Caco-2 (cell line): Measurements from ENCODE around the gene UNC5B. TPM values are rescaled to one million over a fixed set of nuclear protein-coding genes. Genes with fewer than 3 reads are reported as not detected.

Source experiments
- BruUV-seq: library from RNA; stranded (reverse); fragments of 400-500 nt; replicated peaks from 2 replicates; lab custom pipeline; 2021; lab: Mats Ljungman, UMichigan
- CTCF ChIA-PET: fragments of 300-600 bp; sonication (Branson Sonifier 250); formaldehyde crosslinking; loops from one replicate; lab custom pipeline; 2022; ENCODE audit warnings: antibody characterized with exemption; lab: Charles Lee
- POLR2A ChIA-PET: fragments of 300-600 bp; sonication (Branson Sonifier 250); formaldehyde crosslinking; loops from one replicate; lab custom pipeline; 2022; ENCODE audit warnings: antibody characterized with exemption; lab: Charles Lee
- DNase-seq, 2 experiments: peaks; one replicate each; pipeline versions ENCODE4 v3.0.0 to v3.0.0-alpha.2; 2020 to 2022
- H3K27me3 ChIP-seq: replicated peaks from 2 replicates; pipeline ENCODE4 v1.6.0; 2011; ENCODE audit warnings: low read length; ENCODE audit not compliant: control insufficient read depth, insufficient read depth
- H3K36me3 ChIP-seq: 2 replicates; pipeline ENCODE4 v1.5.1; 2011; ENCODE audit warnings: low read length; ENCODE audit not compliant: control insufficient read depth, insufficient read depth
- H3K4me1 ChIP-seq: fragments of 250-450 bp; sonication (Bioruptor Pico); 2 replicates; pipeline ENCODE4 v1.5.1; 2020; ENCODE audit warnings: mild to moderate bottlenecking
- H3K4me3 ChIP-seq: 2 replicates; pipeline ENCODE4 v1.5.1; 2011; ENCODE audit warnings: low read depth, mild to moderate bottlenecking, control low read depth, low read length
- H3K9me3 ChIP-seq: fragments of 250-450 bp; sonication (Bioruptor Pico); 2 replicates; pipeline ENCODE4 v1.5.1; 2020; ENCODE audit warnings: mild to moderate bottlenecking, moderate library complexity
- H3K27ac Mint-ChIP-seq: one replicate; pipeline ENCODE4 v1.8.0; 2022; ENCODE audit warnings: mixed read lengths; ENCODE audit not compliant: unreplicated experiment
- H3K27me3 Mint-ChIP-seq: one replicate; pipeline ENCODE4 v1.8.0; 2022; ENCODE audit warnings: mixed read lengths; ENCODE audit not compliant: insufficient read depth, unreplicated experiment
- H3K36me3 Mint-ChIP-seq: one replicate; pipeline ENCODE4 v1.8.0; 2022; ENCODE audit warnings: mild to moderate bottlenecking, mixed read lengths; ENCODE audit not compliant: insufficient read depth, unreplicated experiment
- H3K4me1 Mint-ChIP-seq: one replicate; pipeline ENCODE4 v1.8.0; 2022; ENCODE audit warnings: low read depth, mixed read lengths; ENCODE audit not compliant: unreplicated experiment
- H3K4me3 Mint-ChIP-seq: one replicate; pipeline ENCODE4 v1.8.0; 2022; ENCODE audit warnings: mild to moderate bottlenecking, moderate library complexity, mixed read lengths; ENCODE audit not compliant: unreplicated experiment
- H3K9me3 Mint-ChIP-seq: one replicate; pipeline ENCODE4 v1.8.0; 2022; ENCODE audit warnings: mixed read lengths; ENCODE audit not compliant: unreplicated experiment
- CTCF ChIP-seq, 2 experiments: fragments of 200-600 bp in 1 of 2; IDR thresholded peaks; 1 replicate in 1 of 2; 2 replicates in 1 of 2; pipeline versions ENCODE4 v1.5.1 to v1.8.0; 2011 to 2022; ENCODE audit warnings: antibody characterized with exemption in 1 of 2, control low read depth in 1 of 2, inconsistent platforms in 1 of 2, low read depth in 1 of 2, low read length in 1 of 2, mild to moderate bottlenecking in 1 of 2, moderate library complexity in 1 of 2; ENCODE audit not compliant: insufficient read depth in 1 of 2, severe bottlenecking in 1 of 2, unreplicated experiment in 1 of 2
- intact Hi-C: fragments of 100-400 bp; cut with micrococcal nuclease; formaldehyde crosslinking; loops from one replicate; pipeline ENCODE4 v1.10.0; 2022; ENCODE audit not compliant: unreplicated experiment
- total RNA-seq: library from RNA; stranded (reverse); gene quantifications from 2 replicates; pipeline ENCODE4 v1.2.3, GENCODE V29; 2022

The UNC5B gene
- total RNA-seq, 1 experiment from 2014 or later = 22.4 TPM

GRCh38 chr10:71299071-71299785 lies 86.9 kb downstream of the UNC5B start:
- no TSS peak for BruUV-seq
- POLR2A ChIA-PET = no interaction called here
- Histone ChIP-seq H3K4me3 (no peak overlapping the region), H3K4me1 (no peaks in the 10 kb centered on the region), H3K36me3 (no peaks in the 10 kb centered on the region), H3K9me3 (no peaks in the 10 kb centered on the region), H3K27me3 (no peaks in the 10 kb centered on the region)
- no peak for DNase-seq
- TF ChIP-seq CTCF (IDR thresholded peaks at IDR 0.05; ENCODE audit: insufficient read depth in 1 of 2, low read depth in 1 of 2, low read length in 1 of 2, severe bottlenecking in 1 of 2, unreplicated experiment in 1 of 2) = no peak
- H3K36me3 Mint-ChIP-seq = peaks cover 6% of the 10 kb centered on the region
- H3K4me3 Mint-ChIP-seq = no peak overlapping the region
- CTCF ChIA-PET = no interaction called here
- H3K27ac Mint-ChIP-seq = no peak overlapping the region
- H3K9me3 Mint-ChIP-seq = no peaks in the 10 kb centered on the region
- intact Hi-C loops = no loop called here
- H3K4me1 Mint-ChIP-seq = no peaks in the 10 kb centered on the region
- H3K27me3 Mint-ChIP-seq = no peaks in the 10 kb centered on the region

GRCh38 chr10:71300555-71301370 lies 88.4 kb downstream of the UNC5B start:
- Mint-ChIP-seq H3K27me3 (no peaks in the 10 kb centered on the region), H3K4me1 (no peaks in the 10 kb centered on the region), H3K4me3 (no peak overlapping the region), H3K9me3 (no peaks in the 10 kb centered on the region), H3K36me3 (peaks cover 6% of the 10 kb centered on the region), H3K27ac (no peak overlapping the region)
- no peaks in the 10 kb centered on the region for H3K36me3 ChIP-seq
- no peaks in the 10 kb centered on the region for H3K4me1 ChIP-seq
- intact Hi-C loops = no loop called here
- no peaks in the 10 kb centered on the region for H3K27me3 ChIP-seq
- no TSS peak for BruUV-seq
- H3K9me3 ChIP-seq = no peaks in the 10 kb centered on the region
- no peak overlapping the region for H3K4me3 ChIP-seq
- POLR2A ChIA-PET = no interaction called here
- no peak for TF ChIP-seq CTCF (IDR thresholded peaks at IDR 0.05; ENCODE audit: insufficient read depth in 1 of 2, low read depth in 1 of 2, low read length in 1 of 2, severe bottlenecking in 1 of 2, unreplicated experiment in 1 of 2)
- no peak for DNase-seq
- CTCF ChIA-PET = no interaction called here

GRCh38 chr10:71301371-71301916 lies 89.1 kb downstream of the UNC5B start:
- Histone ChIP-seq H3K36me3 (no peaks in the 10 kb centered on the region), H3K27me3 (no peaks in the 10 kb centered on the region), H3K9me3 (no peaks in the 10 kb centered on the region), H3K4me1 (no peaks in the 10 kb centered on the region), H3K4me3 (no peak overlapping the region)
- H3K9me3 Mint-ChIP-seq = no peaks in the 10 kb centered on the region
- BruUV-seq = no TSS peak
- H3K4me1 Mint-ChIP-seq = no peaks in the 10 kb centered on the region
- H3K27ac Mint-ChIP-seq = no peak overlapping the region
- peaks cover 6% of the 10 kb centered on the region for H3K36me3 Mint-ChIP-seq
- no peak for TF ChIP-seq CTCF (IDR thresholded peaks at IDR 0.05; ENCODE audit: insufficient read depth in 1 of 2, low read depth in 1 of 2, low read length in 1 of 2, severe bottlenecking in 1 of 2, unreplicated experiment in 1 of 2)
- CTCF ChIA-PET = interaction anchor here (0.6 to 1.4 kb wide), 3 partner anchors 11 to 95 kb away, joined by 3 to 4 read pairs (median 3); no protein-coding TSS in a partner anchor
- no peak for DNase-seq
- no peaks in the 10 kb centered on the region for H3K27me3 Mint-ChIP-seq
- intact Hi-C loops = no loop called here
- H3K4me3 Mint-ChIP-seq = no peak overlapping the region
- POLR2A ChIA-PET = no interaction called here
